IgD-negative memory B cell (primary cell): Measurements from ENCODE around the gene TMEM151B. TPM values are rescaled to one million over a fixed set of nuclear protein-coding genes. Genes with fewer than 3 reads are reported as not detected.

Experiments used
- H3K27ac Mint-ChIP-seq, 3 donors: one replicate each; pipeline ENCODE4 v1.8.0; 2020 to 2022; ENCODE audit warnings: mild to moderate bottlenecking in 3 of 3, mixed read lengths in 3 of 3, moderate library complexity in 1 of 3
- H3K27me3 Mint-ChIP-seq: one replicate; pipeline ENCODE4 v1.8.0; 2021; ENCODE audit warnings: mixed read lengths
- H3K36me3 Mint-ChIP-seq: one replicate; pipeline ENCODE4 v1.8.0; 2020; ENCODE audit warnings: mild to moderate bottlenecking, mixed read lengths
- H3K4me1 Mint-ChIP-seq, 3 donors: one replicate each; pipeline ENCODE4 v1.8.0; 2020 to 2022; ENCODE audit warnings: mixed read lengths in 3 of 3, mild to moderate bottlenecking in 1 of 3
- H3K4me3 Mint-ChIP-seq, 4 donors: one replicate each; pipeline ENCODE4 v1.8.0; 2020 to 2022; ENCODE audit warnings: mild to moderate bottlenecking in 4 of 4, mixed read lengths in 4 of 4, moderate library complexity in 3 of 4
- H3K9me3 Mint-ChIP-seq, 3 donors: one replicate each; pipeline ENCODE4 v1.8.0; 2020 to 2021; ENCODE audit warnings: mixed read lengths in 3 of 3, mild to moderate bottlenecking in 1 of 3
- polyA plus RNA-seq: library from polyadenylated mRNA; unstranded; fragments of 300-500 nt; fragmentation: Illumina TruSeq; gene quantifications from one replicate; pipeline ENCODE4 v1.2.3, GENCODE V29; 2021

TMEM151B gene
- polyA plus RNA-seq, 1 donor from 2014 or later = not detected

GRCh38 chr6:44262467-44263353 is 7.5 kb upstream of the TMEM151B start:
- peaks cover 5% of the 10 kb centered on the region for H3K27me3 Mint-ChIP-seq
- H3K36me3 Mint-ChIP-seq = peaks cover 7% of the 10 kb centered on the region
- peak overlapping the region; percentile 99 to 100 (median 99) for H3K27ac Mint-ChIP-seq
- H3K4me1 Mint-ChIP-seq = peaks cover 43 to 55% (median 47%) of the 10 kb centered on the region in 3 donors
- peak overlapping the region; percentile 97 to 100 (median 100) for H3K4me3 Mint-ChIP-seq
- no peaks in the 10 kb centered on the region for H3K9me3 Mint-ChIP-seq

- no peaks in the 10 kb centered on the region for H3K9me3 Mint-ChIP-seq
- peak overlapping the region; percentile 97 to 100 (median 100) for H3K4me3 Mint-ChIP-seq
- peaks cover 39 to 49% (median 43%) of the 10 kb centered on the region in 3 donors for H3K4me1 Mint-ChIP-seq
- H3K36me3 Mint-ChIP-seq = peaks cover 7% of the 10 kb centered on the region
- peak overlapping the region; percentile 99 to 100 (median 99) for H3K27ac Mint-ChIP-seq
- H3K27me3 Mint-ChIP-seq = peaks cover 2% of the 10 kb centered on the region
These were observed 6.7 kb upstream of the TMEM151B start for GRCh38 chr6:44263354-44264100.

DNA sequence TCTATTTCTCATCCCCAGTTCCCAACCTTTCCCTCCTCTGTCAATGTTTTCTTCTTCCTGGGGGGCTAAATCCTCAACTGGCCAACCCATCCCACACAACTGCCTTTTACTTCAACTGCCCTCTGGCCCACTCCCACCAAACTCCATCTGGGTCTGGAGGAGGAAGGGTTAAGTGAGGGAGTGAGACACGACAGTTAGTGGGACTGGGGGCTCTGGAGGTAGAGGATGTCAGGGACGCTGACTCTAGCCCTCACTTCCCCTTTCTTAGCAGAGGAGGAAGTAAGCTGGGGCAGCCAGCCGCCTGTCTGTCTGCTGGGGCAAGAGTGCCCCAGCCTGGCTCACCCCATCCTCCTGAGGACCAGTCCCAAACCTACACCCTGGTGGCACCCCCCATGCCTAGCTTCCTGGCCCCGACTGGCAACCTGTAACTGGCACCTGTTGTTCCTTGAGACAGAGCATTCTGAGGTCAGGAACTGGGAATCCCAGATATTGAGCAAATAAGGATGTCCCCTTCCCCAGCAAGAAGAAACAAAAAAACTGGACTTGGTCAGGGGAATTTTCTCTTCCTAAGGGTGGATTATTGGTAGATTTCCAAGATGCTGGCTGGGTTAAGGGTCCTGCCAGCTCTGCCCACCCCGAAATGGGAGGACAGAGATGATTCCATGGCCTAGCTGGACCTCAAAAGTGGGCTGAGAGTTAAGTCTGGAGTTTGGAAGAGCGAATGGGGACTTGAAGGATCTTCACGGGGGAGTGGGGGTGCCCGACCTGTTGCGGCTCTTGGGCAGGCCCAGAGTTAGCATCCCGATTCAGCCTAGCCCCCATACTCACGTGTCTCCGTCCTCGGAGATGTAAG is 5.9 kb upstream of the TMEM151B start:
- H3K27ac Mint-ChIP-seq = peak overlapping the region; percentile 99 to 100 (median 99)
- H3K36me3 Mint-ChIP-seq = peaks cover 5% of the 10 kb centered on the region
- H3K4me3 Mint-ChIP-seq = peak overlapping the region; percentile 97 to 100 (median 100)
- no peaks in the 10 kb centered on the region for H3K9me3 Mint-ChIP-seq
- peaks cover 5% of the 10 kb centered on the region for H3K27me3 Mint-ChIP-seq
- H3K4me1 Mint-ChIP-seq = peaks cover 40 to 44% (median 40%) of the 10 kb centered on the region in 3 donors

- Mint-ChIP-seq H3K27ac (peak within 1 kb of the TSS; percentile 99 to 100 (median 99)), H3K36me3 (peaks cover 5% of the 10 kb centered on the region), H3K4me3 (peak within 1 kb of the TSS; percentile 97 to 100 (median 100)), H3K9me3 (no peaks in the 10 kb centered on the region), H3K4me1 (peaks cover 40 to 46% (median 44%) of the 10 kb centered on the region in 3 donors), H3K27me3 (peaks cover 13% of the 10 kb centered on the region)
These were observed 5.1 kb upstream of the TMEM151B start, which contains the start of gene NFKBIE for GRCh38 chr6:44265007-44265721. Gene NFKBIE (minus strand): TSS chr6:44265551. CDS start chr6:44265346, 205 bp downstream.

GRCh38 chr6:44265722-44266233 is 4.5 kb upstream of the TMEM151B start:
- H3K9me3 Mint-ChIP-seq = no peaks in the 10 kb centered on the region
- H3K36me3 Mint-ChIP-seq = peaks cover 4% of the 10 kb centered on the region
- peaks cover 35 to 41% (median 40%) of the 10 kb centered on the region in 3 donors for H3K4me1 Mint-ChIP-seq
- H3K4me3 Mint-ChIP-seq = peak overlapping the region; percentile 97 to 100 (median 100)
- peaks cover 13% of the 10 kb centered on the region for H3K27me3 Mint-ChIP-seq
- H3K27ac Mint-ChIP-seq = peak overlapping the region; percentile 99 to 100 (median 99)

DNA sequence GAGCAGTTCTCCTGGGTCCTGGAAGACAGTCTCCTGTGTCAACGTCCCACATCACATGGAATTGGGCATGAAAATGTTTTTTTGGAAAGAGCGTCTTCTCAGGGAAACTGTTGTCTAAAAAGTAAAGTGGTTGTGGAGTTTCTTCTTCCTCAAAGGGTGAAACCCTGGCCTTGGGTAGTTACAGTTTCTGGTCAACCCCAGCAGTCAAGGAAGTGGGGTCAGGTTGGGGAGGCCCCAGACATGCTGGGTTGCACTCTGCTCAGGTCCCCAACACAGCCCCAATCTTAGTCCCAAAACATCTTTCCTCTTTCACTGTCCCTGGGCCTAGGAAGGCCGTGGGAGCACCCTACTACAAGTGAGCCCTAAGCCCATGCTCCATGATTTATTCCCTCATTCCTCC is 3.9 kb upstream of the TMEM151B start:
- Mint-ChIP-seq H3K27ac (peak overlapping the region; percentile 99 to 100 (median 99)), H3K4me3 (peak overlapping the region; percentile 97 to 100 (median 100)), H3K4me1 (peaks cover 29 to 36% (median 35%) of the 10 kb centered on the region in 3 donors), H3K36me3 (no peaks in the 10 kb centered on the region), H3K27me3 (peaks cover 15% of the 10 kb centered on the region), H3K9me3 (no peaks in the 10 kb centered on the region)

DNA sequence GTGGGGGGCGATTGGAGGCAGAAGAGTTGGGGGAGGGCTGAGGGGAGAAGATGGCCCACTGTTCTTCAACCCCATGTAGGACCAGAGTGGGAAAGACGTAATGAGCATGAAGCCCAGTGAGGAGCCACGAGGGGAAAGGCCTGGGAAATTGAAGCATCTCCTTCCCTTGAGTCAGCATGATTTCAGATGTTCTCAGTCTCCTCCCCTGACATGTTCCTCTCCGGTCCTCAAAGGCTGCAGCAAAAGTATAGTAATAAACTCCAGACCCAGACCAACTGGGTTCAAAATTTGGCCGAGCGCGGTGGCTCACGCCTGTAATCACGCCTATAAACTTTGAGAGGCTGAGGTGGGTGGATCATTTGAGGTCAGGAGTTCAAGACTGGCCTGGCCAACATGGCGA is 3.0 kb upstream of the TMEM151B start:
- Mint-ChIP-seq H3K4me3 (peak overlapping the region; percentile 3 to 100 (median 76)), H3K27me3 (peaks cover 19% of the 10 kb centered on the region), H3K36me3 (no peaks in the 10 kb centered on the region), H3K9me3 (no peaks in the 10 kb centered on the region), H3K27ac (peak overlapping the region in 2 of 3 donors; percentile 14 to 99), H3K4me1 (peaks cover 28 to 30% (median 29%) of the 10 kb centered on the region in 3 donors)

- Mint-ChIP-seq H3K4me1 (peaks cover 21 to 24% (median 21%) of the 10 kb centered on the region in 3 donors), H3K4me3 (peak overlapping the region in 2 of 4 donors; percentile 25 to 97), H3K36me3 (no peaks in the 10 kb centered on the region), H3K27me3 (peaks cover 23% of the 10 kb centered on the region), H3K9me3 (no peaks in the 10 kb centered on the region), H3K27ac (peak overlapping the region in 2 of 3 donors; percentile 43 to 99)
These were observed 2.1 kb upstream of the TMEM151B start for GRCh38 chr6:44268095-44268628.

- Mint-ChIP-seq H3K9me3 (no peaks in the 10 kb centered on the region), H3K36me3 (no peaks in the 10 kb centered on the region), H3K4me1 (peaks cover 17 to 20% (median 18%) of the 10 kb centered on the region in 3 donors), H3K27me3 (peaks cover 29% of the 10 kb centered on the region), H3K4me3 (peak overlapping the region in 3 of 4 donors; percentile 64 to 72 (median 68)), H3K27ac (peak overlapping the region in 2 of 3 donors; percentile 8 to 39)
These were observed 901 bp upstream of the TMEM151B start for GRCh38 chr6:44269178-44269920.

DNA sequence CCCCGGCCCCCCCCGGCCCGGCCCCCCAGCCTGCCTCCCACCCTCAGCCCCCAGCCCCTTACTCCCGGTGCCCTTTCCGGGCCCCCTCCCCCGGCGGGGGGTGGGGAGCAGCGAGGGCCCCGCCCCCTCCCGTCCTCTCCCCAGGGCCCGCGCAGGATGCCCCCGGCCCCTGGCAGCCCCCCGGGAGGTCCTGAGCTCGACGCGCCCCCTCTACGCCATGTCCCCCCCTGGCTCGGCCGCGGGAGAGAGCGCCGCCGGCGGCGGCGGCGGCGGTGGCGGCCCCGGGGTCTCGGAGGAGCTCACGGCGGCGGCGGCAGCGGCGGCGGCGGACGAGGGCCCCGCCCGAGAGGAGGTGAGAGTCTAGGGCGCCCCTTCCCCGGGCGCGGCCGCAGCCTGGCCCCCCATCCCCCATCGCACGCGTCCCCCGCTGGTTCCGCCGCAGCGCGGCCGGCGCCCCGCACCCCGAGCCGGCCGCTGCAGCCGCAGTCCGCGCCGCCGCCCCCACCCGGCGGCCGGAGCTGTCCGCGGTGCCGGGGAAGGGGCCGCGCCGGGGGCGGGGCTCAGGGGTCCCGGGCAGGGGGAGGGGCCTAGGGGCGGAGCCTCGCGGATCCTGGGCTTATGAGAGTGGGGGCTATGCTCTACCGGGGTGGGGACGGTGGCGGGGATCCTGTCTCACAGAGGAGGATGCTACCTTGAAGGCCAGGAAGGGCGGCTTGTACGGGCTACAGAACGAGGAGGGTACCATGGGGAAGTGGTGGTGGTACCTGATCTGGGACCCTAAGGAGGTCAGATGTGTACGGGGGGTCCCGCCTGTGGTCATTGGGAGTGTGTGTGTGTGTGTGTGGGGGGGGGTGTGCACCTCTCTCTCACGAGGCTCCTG is 516 bp downstream of the TMEM151B start:
- peaks cover 35% of the 10 kb centered on the region for H3K27me3 Mint-ChIP-seq
- H3K4me1 Mint-ChIP-seq = peaks cover 16 to 20% (median 20%) of the 10 kb centered on the region in 3 donors
- no peak overlapping the region for H3K27ac Mint-ChIP-seq

GRCh38 chr6:44271406-44271723 is 1.1 kb downstream of the TMEM151B start:
- no peaks in the 10 kb centered on the region for H3K36me3 Mint-ChIP-seq
- peak overlapping the region; percentile 53 to 83 (median 76) for H3K4me3 Mint-ChIP-seq
- peaks cover 34% of the 10 kb centered on the region for H3K27me3 Mint-ChIP-seq
- H3K27ac Mint-ChIP-seq = no peak overlapping the region
- H3K4me1 Mint-ChIP-seq = peaks cover 11 to 16% (median 14%) of the 10 kb centered on the region in 3 donors
- no peaks in the 10 kb centered on the region for H3K9me3 Mint-ChIP-seq

More for the DNA sequence above, 516 bp downstream of the TMEM151B start:
- Mint-ChIP-seq H3K36me3 (no peaks in the 10 kb centered on the region), H3K9me3 (no peaks in the 10 kb centered on the region), H3K4me3 (peak overlapping the region; percentile 53 to 83 (median 76))

DNA sequence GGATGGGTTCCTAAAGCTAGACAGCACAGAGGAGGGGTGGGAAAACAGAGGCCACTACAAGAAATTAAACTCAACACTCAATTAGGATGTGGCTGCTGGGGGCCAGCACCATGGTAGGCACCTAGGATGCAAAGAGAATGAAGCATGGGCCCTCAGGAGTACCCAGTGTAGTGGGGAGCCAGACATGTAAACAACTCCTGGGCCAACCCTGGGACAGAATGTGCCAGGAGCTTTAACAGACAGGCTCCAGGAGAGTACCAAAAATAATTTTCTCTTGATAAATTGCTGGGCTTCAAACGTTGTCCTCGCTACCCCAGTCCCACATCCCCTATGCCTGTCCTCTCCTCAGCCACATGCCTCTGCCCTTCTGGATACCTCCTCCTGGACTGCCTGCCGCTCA is 1.7 kb downstream of the TMEM151B start:
- Mint-ChIP-seq H3K4me3 (peak overlapping the region in 1 of 4 donors; percentile 53), H3K9me3 (no peaks in the 10 kb centered on the region), H3K27me3 (peaks cover 36% of the 10 kb centered on the region), H3K27ac (peak overlapping the region in 1 of 3 donors; percentile 25), H3K4me1 (peaks cover 9 to 11% (median 11%) of the 10 kb centered on the region in 3 donors), H3K36me3 (no peaks in the 10 kb centered on the region)
